IMR-90 (cell line): ENCODE data around the gene NFKBIA. TPM values are rescaled to one million over a fixed set of nuclear protein-coding genes. Genes with fewer than 3 reads are reported as not detected.
"Not testable (repeated sequence)": the region's sequence is repeated elsewhere in the genome, so short reads cannot be mapped to it uniquely, and the experiment has no call there.

Experiments
- ATAC-seq: fragments of 200-7000 bp; cut with Tn5 transposase; 2 replicates; pipeline ENCODE4 v1.9.1; 2020; ENCODE audit warnings: low read depth, mild to moderate bottlenecking, moderate library complexity
- BruUV-seq: library from RNA; stranded (reverse); fragments of 400-500 nt; replicated peaks from 2 replicates; lab custom pipeline; 2021; lab: Mats Ljungman, UMichigan
- CTCF ChIA-PET: fragments of 300-600 bp; formaldehyde crosslinking; extraction: SDS; loops from one replicate; lab custom pipeline; 2021; ENCODE audit warnings: antibody characterized with exemption; lab: Yijun Ruan, JAX
- POLR2A ChIA-PET: fragments of 300-600 bp; sonication (Branson Sonifier 250); formaldehyde crosslinking; loops from one replicate; lab custom pipeline; 2022; ENCODE audit warnings: antibody characterized with exemption; ENCODE audit not compliant: unreplicated experiment; lab: Charles Lee
- DNase-seq: peaks from one replicate; pipeline ENCODE4 v3.0.0; 2013
- H2AFZ ChIP-seq: replicated peaks from 2 replicates; pipeline ENCODE3; 2013; ENCODE audit warnings: low read length, mild to moderate bottlenecking; ENCODE audit not compliant: poor library complexity
- H2AK5ac ChIP-seq: 2 replicates; pipeline ENCODE4 v1.6.1; 2013; ENCODE audit warnings: low read depth, low read length, inconsistent platforms
- H2AK9ac ChIP-seq: replicated peaks from 2 replicates; pipeline ENCODE3; 2013; ENCODE audit warnings: mild to moderate bottlenecking, low read depth, low read length, moderate library complexity; ENCODE audit not compliant: poor library complexity
- H2BK120ac ChIP-seq: 2 replicates; pipeline ENCODE4 v1.6.1; 2013; ENCODE audit warnings: low read depth, low read length, inconsistent platforms
- H2BK15ac ChIP-seq: 3 replicates; pipeline ENCODE4 v1.6.1; 2013; ENCODE audit warnings: low read depth, low read length, inconsistent platforms
- H2BK20ac ChIP-seq: 2 replicates; pipeline ENCODE4 v1.6.1; 2013; ENCODE audit warnings: low read depth, mild to moderate bottlenecking, inconsistent platforms, low read length, moderate library complexity
- H2BK5ac ChIP-seq: 2 replicates; pipeline ENCODE4 v1.6.1; 2013; ENCODE audit warnings: mild to moderate bottlenecking, low read depth, low read length, inconsistent platforms; ENCODE audit not compliant: poor library complexity, severe bottlenecking
- H3K14ac ChIP-seq: replicated peaks from 2 replicates; pipeline ENCODE4 v1.6.1; 2013; ENCODE audit warnings: low read depth, low read length, inconsistent platforms
- H3K18ac ChIP-seq: 2 replicates; pipeline ENCODE4 v1.6.1; 2013; ENCODE audit warnings: low read depth, low read length, control low read depth
- H3K23ac ChIP-seq: 2 replicates; pipeline ENCODE4 v1.6.1; 2013; ENCODE audit warnings: low read depth, low read length, inconsistent platforms
- H3K27ac ChIP-seq: 2 replicates; pipeline ENCODE4 v1.5.1; 2013; ENCODE audit warnings: mild to moderate bottlenecking, control low read depth, low read length; ENCODE audit not compliant: insufficient read depth
- H3K27me3 ChIP-seq: 2 replicates; pipeline ENCODE4 v1.6.1; 2013; ENCODE audit warnings: low read length; ENCODE audit not compliant: control insufficient read depth, insufficient read depth
- H3K36me3 ChIP-seq: 2 replicates; pipeline ENCODE4 v1.6.1; 2013; ENCODE audit warnings: low read length, mixed read lengths; ENCODE audit not compliant: control insufficient read depth, insufficient read depth
- H3K4ac ChIP-seq: 2 replicates; pipeline ENCODE4 v1.6.1; 2013; ENCODE audit warnings: low read depth, low read length, inconsistent platforms
- H3K4me1 ChIP-seq: 2 replicates; pipeline ENCODE4 v1.6.1; 2013; ENCODE audit warnings: low read length, mixed read lengths; ENCODE audit not compliant: control insufficient read depth, insufficient read depth
- H3K4me2 ChIP-seq: 2 replicates; pipeline ENCODE4 v1.6.1; 2013; ENCODE audit warnings: low read depth, mild to moderate bottlenecking, control low read depth, low read length, moderate library complexity
- H3K4me3 ChIP-seq: 2 replicates; pipeline ENCODE4 v1.5.1; 2013; ENCODE audit warnings: low read depth, mild to moderate bottlenecking, control low read depth, low read length, moderate library complexity; ENCODE audit not compliant: insufficient read depth
- H3K56ac ChIP-seq: 2 replicates; pipeline ENCODE4 v1.6.1; 2013; ENCODE audit warnings: low read length, inconsistent platforms; ENCODE audit not compliant: insufficient read depth; ENCODE audit errors: extremely low read depth
- H3K79me1 ChIP-seq, 2 experiments: 2 replicates each; pipeline ENCODE4 v1.6.1; 2013; ENCODE audit warnings: low read length in 2 of 2, inconsistent platforms in 1 of 2, low read depth in 1 of 2
- H3K9ac ChIP-seq: 2 replicates; pipeline ENCODE4 v1.6.1; 2013; ENCODE audit warnings: low read depth, low read length, control low read depth
- H3K9me1 ChIP-seq: 2 replicates; pipeline ENCODE4 v1.6.1; 2013; ENCODE audit warnings: low read length, inconsistent platforms; ENCODE audit not compliant: insufficient read depth
- H3K9me3 ChIP-seq: 2 replicates; pipeline ENCODE4 v1.6.1; 2013; ENCODE audit warnings: low read length; ENCODE audit not compliant: control insufficient read depth, insufficient read depth
- H4K20me1 ChIP-seq: 2 replicates; pipeline ENCODE4 v1.6.1; 2013; ENCODE audit warnings: low read length, inconsistent platforms; ENCODE audit not compliant: insufficient read depth
- H4K5ac ChIP-seq: 2 replicates; pipeline ENCODE4 v1.6.1; 2013; ENCODE audit warnings: mild to moderate bottlenecking, low read depth, low read length, control low read depth
- H4K8ac ChIP-seq, 2 experiments: 2 replicates each; pipeline ENCODE4 v1.6.1; 2013; ENCODE audit warnings: low read depth in 2 of 2, low read length in 2 of 2, control low read depth in 1 of 2, inconsistent platforms in 1 of 2
- H4K91ac ChIP-seq: 2 replicates; pipeline ENCODE4 v1.6.1; 2013; ENCODE audit warnings: low read depth, low read length, inconsistent platforms; ENCODE audit not compliant: insufficient read depth
- WGBS, 2 experiments: methylation state at CpG; one replicate each; pipeline versions ENCODE4 v1.1.5 to v1.1.7; 2013; ENCODE audit warnings: missing lambda C conversion rate in 2 of 2; ENCODE audit not compliant: insufficient read length in 1 of 2; ENCODE audit errors: extremely low coverage in 2 of 2; 5-methylcytosine and 5-hydroxymethylcytosine counted together
- dilution Hi-C: fragments of 300-500 bp; cut with HindIII; formaldehyde crosslinking; loops from one replicate; pipeline ENCODE4 v1.14.3; 2018; ENCODE audit warnings: low sequenced_read_pairs; ENCODE audit not compliant: unreplicated experiment
- in situ Hi-C: fragments of 300-500 bp; cut with MboI; formaldehyde crosslinking; loops from 3 replicates; pipeline ENCODE4 v1.14.3; 2019; ENCODE audit warnings: low sequenced_read_pairs, inconsistent platforms, mixed read lengths
- intact Hi-C: fragments of 100-400 bp; cut with micrococcal nuclease; formaldehyde crosslinking; loops from 2 replicates; pipeline ENCODE4 v1.10.0; 2022
- polyA plus RNA-seq, 3 experiments: library from polyadenylated mRNA; depleted of rRNA; stranded (reverse); fragments of >200 nt; gene quantifications; 2 replicates each; pipeline ENCODE4 v1.2.3, GENCODE V29; 2012; ENCODE audit warnings: low replicate concordance in 1 of 3
- total RNA-seq: library from RNA; depleted of rRNA; stranded (reverse); fragments of >200 nt; gene quantifications from 2 replicates; pipeline ENCODE4 v1.2.3, GENCODE V29; 2012

The NFKBIA gene
- total and polyA plus RNA-seq, 2 of the 4 experiments (the other 2 are of a cell fraction), result 71.1 to 97.1 TPM

- BruUV-seq, H3K4me2 ChIP-seq, H3K4me3 ChIP-seq, H3K18ac ChIP-seq, H3K9me3 ChIP-seq, in situ Hi-C loops, H2BK20ac ChIP-seq, H4K5ac ChIP-seq, H3K56ac ChIP-seq, H3K14ac ChIP-seq, intact Hi-C loops, H4K20me1 ChIP-seq, H2BK15ac ChIP-seq, H3K4me1 ChIP-seq, H2AK9ac ChIP-seq, CTCF ChIA-PET, H3K27me3 ChIP-seq, H2AFZ ChIP-seq, POLR2A ChIA-PET, H3K79me1 ChIP-seq, H4K8ac ChIP-seq, H3K9ac ChIP-seq, dilution Hi-C loops, DNase-seq, H2AK5ac ChIP-seq, H3K36me3 ChIP-seq, H3K23ac ChIP-seq, H3K9me1 ChIP-seq, H3K4ac ChIP-seq, H2BK5ac ChIP-seq, ATAC-seq, H4K91ac ChIP-seq, H2BK120ac ChIP-seq, H3K27ac ChIP-seq: not testable (repeated sequence)
- WGBS, 2 experiments, result 100% methylated on average over 4 of the region's 11 CpGs; no CpG with 5 or more reads in 1 of the 2 experiments
These were observed 31.3 kb downstream of the NFKBIA start for GRCh38 chr14:35373208-35373607.
